ENCODE results near the gene ISCU. TPM values are rescaled to one million over a fixed set of nuclear protein-coding genes. Genes with fewer than 3 reads are reported as not detected.
"Not testable (repeated sequence)": the region's sequence is repeated elsewhere in the genome, so short reads cannot be mapped to it uniquely, and the experiment has no call there.

Gene ISCU
- total RNA-seq, 1 donor from 2014 or later, result 67.9 TPM

DNA sequence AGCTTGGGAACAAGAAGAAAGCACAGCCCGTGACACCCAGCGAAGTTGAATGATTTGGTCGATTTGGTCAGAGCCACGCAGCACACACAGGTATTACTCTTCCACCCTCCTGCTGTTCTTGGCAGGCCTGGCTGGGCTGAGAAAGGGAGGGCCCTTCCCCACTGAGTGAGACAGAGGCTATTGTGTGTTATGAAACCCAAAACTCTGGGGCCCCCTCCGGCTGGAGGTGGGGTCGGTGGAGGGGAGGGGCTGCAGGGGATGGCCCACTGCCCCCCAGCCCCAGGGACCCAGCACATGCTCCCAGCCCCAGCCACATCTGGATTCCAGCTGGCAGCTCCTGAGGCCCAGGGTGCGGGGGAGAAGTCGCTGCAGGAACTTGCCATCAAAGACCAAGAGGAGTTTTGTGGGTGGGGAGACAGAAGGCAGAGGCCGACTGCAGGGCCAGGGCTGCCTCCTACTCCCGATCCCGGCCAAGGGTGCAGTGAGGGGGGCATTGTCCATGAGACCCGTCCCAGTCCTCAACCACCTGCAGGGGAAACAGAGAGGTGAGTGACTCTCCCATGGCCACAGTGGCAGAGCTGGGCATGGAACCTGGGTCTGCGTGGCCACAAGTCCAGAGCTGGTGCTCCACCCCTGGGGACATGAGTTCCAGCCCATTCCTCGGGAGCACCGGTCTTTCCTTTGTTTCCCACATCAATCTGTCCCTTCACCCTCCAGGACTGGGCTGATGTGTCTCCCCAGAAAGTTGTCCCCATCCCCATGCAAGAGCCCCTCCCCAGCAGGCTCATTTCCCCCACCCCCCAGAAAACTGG is 26.8 kb downstream of the ISCU start:
- no peak for DNase-seq (ENCODE audit: low read depth in 2 of 2)

DNA sequence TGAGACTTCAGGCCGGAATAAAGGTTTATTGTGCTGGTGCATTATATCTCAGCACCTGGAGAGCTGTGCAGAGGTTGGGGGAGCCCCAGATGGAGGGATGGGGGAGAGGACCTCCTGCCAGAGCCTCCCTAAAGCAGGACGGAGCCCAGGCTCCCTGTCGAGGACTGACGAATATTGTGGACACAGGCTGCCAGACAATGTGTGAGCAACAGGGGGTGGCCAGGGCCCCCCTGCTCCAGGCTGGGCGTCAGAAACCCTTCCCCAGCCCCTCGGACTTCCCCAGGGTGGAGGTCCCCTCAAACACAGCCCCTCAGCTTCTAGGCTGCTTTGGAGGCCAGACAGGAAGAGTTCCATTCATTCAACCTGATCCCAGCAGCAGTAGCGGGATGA is 27.4 kb downstream of the ISCU start:
- no peak for DNase-seq (ENCODE audit: low read depth in 2 of 2)

DNA sequence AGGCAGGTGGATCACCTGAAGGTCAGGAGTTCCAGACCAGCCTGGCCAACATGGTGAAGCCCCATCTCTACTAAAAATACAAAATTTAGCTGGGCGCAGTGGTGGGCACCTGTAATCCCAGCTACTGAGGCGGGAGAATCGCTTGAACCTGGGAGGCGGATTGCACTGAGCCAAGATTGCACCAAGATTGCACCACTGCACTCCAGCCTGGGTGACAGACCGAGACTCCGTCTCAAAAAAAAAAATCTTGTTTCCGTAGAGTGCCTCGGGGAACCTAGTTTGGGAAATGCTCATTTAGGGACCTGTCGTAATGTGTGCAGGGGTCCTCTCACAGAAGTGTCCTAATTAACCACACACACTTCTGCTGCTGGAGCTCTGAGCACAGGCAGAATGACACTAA is 28.1 kb downstream of the ISCU start:
- not testable (repeated sequence) for DNase-seq (ENCODE audit: low read depth in 2 of 2)

DNA sequence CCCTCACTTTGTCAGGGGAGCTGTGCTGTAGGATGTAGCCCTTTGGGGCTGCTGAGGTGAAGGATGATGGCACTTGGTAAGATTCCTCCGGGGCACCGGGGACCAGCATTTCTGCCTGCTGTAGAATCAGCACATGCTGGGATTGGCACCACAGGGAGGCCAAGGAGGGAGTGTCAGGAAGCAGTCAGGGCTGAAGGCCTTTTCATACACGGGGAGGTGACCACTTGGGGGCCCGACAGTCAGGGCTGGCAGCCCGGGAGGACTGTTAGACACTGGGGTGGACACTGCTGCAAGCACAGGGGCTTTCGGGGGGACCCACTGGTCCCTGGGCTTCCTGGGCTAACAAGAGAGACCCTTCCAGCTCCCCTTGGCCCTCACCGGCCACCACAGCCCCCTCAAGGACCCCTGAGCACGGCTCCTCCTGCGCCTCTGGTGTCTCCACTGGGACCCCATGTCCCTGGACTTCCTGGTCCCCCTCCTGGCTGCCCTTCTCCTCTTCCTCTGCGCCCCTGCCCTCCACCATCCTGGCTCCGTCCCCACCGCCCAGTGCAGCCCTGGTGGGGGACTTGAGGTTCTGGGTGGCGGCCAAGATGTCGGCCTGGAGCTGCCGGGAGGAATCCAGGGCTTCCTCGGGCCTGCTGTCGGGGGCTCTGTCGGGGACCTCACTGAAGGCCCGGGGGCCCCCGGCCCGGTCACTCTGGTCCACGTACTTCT is 29.0 kb downstream of the ISCU start:
- no peak for DNase-seq (ENCODE audit: low read depth in 2 of 2)

DNA sequence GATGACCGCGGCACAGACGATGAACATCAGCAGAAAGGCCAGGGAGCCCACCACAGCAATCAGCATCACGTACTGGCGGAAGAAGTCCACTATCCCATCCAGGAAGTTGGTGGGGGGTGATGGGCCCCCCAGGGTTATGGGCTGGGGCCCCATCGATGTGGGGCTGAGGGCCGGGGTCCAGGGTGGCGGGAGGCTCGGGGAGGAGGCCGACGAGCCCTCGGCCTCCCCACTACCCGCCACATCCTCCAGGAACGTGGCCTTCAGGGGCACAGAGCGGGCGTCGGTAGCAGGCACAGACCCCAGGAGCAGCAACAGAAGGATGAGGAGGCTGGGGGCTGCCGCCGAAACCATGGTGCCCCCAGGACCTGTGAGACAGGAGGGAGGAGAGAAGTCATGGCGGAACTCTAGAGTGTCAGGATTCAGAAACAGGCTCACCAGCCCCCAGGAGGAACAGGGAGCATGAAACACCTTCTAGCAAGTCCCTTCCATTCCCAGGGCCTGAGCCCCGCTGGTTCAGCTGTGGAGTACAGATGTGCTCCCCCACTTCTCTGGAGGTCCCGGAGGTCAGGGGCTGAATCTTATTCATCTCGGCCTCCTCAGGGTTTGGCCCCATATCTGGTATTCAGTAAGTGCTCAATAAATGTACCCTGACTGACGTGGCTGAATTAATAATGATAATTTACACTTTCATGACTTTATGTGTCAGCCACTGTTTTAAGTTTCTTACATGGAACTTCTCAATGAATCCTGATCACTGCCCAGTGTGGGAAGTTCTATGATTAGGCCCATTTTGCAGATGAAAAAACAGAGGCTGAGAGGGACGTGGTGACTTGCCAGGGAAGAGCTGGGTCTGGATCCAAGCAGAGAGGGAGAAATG is 29.9 kb downstream of the ISCU start:
- no peak for DNase-seq (ENCODE audit: low read depth in 2 of 2)

DNA sequence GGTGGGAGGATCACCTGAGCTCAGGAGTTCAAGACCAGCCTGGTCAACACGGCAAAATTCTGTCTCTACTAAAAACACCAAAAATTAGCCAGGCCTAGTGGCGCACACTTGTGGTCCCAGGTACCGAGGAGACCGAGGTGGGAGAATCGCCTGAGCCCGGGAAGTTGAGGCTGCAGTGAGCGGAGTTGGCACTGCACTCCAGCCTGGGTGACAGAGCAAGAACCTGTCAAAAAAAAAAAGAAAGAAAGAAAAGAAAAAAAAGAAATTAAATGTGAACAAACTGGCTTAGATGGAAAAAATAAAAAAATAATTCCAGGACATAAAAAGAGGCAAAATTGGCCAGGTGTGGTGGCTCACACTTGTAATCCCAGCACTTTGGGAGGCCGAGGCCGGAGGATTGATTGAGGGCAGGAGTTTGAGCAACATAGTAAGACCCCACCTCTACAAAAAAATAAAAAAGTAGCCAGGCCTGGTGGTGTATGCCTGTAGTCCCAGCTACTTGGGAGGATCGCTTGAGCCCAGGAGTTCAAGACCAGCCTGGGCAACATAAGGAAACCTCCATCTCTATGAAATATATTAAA is 32.0 kb downstream of the ISCU start:
- DNase-seq (ENCODE audit: low read depth in 2 of 2), result no peak

DNA sequence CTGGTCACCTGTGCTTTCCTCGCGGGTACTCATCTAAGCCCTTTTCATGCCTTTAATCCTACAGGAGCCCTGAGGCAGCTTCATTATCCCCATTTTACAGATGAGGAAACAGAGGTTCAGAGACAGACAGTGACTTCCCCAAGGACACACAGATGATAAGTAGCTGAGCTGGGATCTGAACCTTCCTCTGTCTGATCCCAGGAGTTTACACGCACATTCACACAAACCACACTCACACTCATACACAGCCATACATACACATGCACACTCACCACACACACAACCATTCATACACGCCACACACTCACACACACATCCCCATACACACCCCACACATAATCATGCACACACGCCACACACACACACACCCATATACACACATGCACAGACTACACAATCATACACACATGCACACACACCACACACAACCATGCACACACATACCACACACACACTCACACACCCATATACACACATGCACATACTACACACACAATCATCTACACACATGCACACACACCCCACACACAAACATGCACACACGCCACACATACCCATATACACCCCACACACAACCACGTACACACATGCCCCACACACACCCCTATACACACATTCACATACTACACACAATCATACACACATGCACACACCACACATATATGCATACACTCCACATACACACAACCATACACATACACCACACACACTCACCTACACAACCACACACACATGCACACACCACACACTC is 32.7 kb downstream of the ISCU start:
- no peak for DNase-seq (ENCODE audit: low read depth in 2 of 2)

DNA sequence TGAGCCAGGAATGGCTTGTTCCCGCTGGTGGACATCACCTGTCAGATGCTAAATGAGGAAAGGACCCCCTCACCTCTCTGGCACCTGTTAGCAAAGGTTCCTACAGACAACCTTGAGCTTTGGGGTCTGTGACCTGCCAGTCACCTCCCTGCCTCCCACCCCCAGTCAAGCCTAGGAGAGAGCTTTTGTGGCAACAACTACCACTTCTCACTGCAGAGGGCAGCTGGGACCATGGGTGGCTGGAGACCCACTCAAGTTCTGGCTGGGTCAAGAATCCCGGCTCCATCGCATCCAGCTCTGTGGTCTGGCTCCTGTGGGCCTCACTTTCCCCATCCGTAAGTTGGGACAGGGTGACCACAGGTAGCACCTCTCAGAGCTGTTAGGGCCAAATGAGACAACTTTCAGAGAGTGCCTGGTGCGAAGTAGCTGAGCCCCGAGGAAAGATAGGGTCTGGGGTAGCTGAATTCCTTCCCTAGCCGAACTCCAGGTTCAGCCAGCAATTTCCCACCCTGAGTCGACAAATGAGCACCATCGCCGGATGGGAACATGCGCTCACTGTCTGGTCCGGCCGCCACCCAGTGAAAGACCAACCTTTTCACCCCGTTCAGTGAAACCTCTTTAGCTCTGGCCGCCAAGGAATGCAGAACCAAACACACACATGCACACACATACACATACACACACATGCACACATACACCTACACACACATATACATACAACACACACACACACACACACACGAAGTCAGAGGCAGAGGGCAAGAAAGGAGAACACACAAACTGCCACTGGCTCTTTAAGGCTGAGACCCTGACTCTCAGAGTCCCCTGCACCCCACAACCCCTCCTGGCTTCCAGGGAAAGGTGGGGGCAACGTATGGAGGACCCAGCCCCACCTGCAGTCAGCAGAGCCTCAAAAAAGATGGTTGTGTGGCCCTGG is 33.6 kb downstream of the ISCU start:
- no peak for DNase-seq (ENCODE audit: low read depth in 2 of 2)

DNA sequence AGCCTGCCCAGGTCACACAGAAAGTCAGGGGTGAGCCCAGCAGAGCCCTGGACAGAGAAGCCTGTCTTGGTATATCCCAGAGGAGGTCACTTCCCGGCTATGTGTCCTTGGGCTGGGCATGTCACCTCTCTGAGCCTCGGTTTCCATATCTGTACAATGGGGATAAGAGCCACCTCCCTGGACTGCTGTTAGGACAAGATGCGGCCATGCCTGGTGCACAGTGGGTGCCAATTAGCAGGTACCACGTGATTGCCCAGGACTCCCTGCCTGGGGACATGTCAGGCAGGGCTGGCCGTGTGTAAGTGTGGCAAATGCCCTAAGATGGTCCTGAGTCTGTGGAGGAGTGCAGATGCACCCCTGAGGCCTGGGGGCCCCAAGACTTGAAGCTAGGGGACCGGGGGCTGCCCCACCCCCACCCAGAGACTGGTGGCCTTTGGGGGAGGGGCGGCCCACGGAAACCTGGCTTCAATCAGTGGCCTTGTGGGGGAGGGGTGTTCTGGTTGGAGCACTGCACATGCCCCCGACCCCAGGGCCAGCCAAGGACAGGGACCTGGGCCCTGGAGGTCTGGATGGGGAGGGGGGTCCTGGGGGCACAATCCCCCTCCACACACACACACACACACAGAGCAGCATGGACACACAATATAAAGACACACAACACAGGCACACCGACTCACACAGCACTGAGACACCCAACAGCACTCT is 34.6 kb downstream of the ISCU start:
- no peak for DNase-seq (ENCODE audit: low read depth in 2 of 2)

DNA sequence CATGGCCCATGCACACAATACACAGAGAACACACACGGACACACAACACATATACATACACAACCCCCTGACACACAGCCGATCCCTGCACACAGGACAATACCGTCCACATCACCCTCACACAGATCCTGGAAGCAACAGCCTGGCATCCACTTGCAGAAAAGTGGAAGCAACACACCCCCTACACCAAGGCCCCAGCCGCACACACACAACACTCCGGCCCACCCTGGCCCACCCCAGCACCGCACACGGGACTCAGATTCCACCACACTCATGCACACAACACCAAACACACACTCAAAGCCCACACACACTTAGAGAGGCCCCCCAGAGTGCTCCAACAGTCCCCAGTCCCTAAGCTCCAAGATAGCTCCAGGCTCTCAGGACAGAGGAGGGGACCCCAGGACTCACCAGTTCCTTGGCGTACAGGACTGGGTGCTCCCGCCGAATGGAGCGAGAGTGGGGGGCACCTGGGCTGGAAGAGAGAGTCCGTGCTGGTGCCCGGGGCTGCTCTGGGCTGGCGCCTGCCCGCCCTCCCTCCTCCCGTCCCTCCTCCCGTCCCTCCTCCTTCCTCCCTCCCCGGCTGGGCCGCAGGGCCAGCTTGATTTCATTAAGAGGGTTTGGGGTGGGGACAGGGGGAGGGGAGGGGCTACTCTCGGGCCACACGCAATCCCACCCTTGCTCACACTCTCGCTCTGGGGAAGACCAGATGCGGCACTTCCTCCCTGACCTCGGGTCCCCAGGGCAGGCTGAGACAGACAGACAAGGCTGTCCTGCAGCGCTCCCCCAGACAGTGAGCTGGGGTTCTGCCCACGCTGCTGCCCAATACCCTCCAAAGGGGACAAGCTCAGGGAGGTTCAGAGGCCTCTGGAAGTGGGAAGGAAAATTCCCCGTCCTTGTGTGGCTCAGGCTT is 35.4 kb downstream of the ISCU start, which contains the start of gene TMEM119:
Gene TMEM119 (minus strand): TSS at position 526 of the 913 bp plus-strand sequence. CDS start 5,701 bp downstream, outside the sequence.
- DNase-seq (ENCODE audit: low read depth in 2 of 2), result no peak

DNA sequence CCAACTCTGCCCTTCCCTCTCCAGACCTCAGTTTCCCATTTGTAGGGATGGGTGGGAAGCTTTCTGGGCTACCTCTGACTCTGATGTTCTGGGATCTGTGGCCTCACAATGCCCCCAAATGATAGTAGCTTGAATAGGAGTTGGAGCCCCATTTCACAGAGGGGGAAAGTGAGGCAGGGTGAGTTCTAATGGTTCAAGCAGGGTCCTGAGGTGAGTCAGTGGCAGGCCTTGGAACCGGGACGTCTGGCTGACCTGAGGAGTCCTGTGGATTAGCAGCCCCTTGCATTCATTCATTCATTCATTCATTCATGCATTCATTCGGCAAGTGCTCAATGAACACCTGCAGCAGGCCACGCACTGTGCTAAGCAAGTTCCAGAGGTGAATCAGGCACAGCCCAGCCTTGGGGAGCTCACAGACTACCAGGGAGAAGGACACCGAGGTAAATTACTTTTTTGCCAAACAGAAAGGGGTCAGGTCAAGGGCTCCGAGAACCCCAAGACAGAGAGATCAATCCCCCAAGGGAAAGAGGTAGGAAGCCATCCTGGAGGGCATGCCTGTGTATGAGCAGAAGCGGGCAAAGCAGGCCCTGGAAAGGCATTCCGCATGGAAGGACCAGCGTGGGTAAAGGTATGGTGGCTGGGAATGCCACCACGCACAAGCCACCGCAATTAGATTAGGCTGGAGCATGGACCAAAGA is 36.3 kb downstream of the ISCU start:
- no peak for DNase-seq (ENCODE audit: low read depth in 2 of 2)

DNA sequence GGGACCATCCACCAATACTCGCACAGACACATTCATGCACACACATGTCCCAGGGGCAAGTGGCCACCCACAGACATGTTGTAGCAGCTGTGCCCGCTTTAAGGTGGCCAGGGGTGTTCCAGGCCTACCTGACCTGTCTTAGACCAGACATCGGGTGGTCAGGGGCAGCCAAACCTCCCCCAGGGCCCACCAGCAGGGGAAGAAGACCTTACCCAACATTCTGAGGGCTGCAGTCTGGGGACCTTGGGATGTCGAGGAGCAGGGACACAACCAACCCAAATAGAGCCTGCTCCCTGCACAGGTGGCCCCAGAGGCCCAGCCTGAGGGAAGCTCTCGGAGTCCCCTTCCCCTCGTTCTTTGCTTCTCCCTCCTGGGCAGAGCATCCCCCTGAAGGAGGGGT is 37.1 kb downstream of the ISCU start:
- no peak for DNase-seq (ENCODE audit: low read depth in 2 of 2)

DNA sequence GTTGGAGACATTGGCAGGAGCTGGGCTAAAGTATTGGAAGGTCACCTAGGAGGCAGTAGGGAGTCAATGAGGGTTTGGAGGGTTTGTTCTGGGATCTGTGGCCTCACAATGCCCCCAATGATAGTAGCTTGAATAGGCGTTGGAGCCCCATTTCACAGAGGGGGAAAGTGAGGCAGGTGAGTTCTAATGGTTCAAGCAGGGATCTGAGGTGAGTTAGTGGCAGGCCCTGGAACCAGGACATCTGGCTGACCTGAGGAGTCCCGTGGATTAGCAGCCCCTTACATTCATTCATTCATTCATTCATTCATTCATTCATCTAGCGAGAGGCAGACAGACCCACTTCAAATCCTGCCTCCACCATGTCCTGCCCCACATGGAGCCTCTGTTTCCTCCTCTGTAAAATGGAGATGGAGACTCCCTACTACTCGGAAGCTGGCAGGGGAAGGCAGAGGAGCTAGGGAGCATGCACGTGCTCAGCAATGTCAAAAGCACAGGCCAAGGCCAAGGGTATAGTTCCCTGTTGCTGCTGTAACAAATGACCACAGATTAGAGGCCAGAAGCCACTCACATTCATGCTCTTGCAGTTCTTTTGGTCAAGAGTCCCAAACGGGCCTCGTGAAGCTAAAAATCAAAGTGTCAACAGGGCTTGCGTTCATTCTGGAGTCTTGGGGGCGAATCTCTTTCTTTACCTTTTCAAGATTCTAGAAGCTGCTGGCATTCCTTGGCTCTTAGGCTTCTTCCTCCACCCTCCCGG is 37.7 kb downstream of the ISCU start:
- no peak for DNase-seq (ENCODE audit: low read depth in 2 of 2)

DNA sequence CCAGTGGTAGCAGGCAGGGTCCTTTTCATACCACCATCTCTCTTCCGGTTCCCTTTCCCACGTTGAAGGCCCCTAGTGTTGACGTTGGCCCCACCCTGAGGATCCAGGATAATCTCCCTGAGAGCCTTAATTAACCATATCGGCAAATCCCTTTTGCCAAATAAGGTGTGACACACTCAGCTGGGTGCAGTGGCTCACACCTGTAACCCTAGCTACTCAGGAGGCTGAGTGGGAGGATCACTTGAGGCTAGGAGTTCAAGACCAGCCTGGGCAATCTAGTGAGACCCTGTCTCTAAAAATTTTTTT is 38.3 kb downstream of the ISCU start:
- DNase-seq (ENCODE audit: low read depth in 2 of 2), result no peak

DNA sequence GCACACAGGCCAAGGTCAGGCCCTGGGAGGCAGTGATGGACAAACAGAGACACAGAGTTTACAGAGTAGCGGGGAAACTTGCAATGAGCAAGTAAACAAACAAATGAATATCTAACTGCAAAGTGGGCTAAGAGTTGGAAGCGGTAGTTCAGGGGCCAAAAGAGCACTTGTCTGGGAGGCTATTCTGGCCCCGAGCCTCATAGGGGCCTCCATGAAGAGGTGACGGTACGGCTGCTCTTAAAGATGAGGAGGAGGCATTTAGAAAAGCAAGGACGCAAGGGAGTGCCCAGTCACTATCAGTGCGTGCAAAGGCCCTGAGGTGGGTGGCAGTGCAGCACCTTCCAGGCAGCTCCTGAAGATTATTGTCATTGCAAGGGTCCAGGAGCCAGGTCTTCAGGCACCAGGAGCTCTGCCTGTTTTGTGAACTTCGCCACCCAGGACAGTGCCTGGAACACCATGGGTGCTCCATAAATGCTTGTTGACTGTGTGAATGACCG is 39.9 kb downstream of the ISCU start:
- no peak for DNase-seq (ENCODE audit: low read depth in 2 of 2)

DNA sequence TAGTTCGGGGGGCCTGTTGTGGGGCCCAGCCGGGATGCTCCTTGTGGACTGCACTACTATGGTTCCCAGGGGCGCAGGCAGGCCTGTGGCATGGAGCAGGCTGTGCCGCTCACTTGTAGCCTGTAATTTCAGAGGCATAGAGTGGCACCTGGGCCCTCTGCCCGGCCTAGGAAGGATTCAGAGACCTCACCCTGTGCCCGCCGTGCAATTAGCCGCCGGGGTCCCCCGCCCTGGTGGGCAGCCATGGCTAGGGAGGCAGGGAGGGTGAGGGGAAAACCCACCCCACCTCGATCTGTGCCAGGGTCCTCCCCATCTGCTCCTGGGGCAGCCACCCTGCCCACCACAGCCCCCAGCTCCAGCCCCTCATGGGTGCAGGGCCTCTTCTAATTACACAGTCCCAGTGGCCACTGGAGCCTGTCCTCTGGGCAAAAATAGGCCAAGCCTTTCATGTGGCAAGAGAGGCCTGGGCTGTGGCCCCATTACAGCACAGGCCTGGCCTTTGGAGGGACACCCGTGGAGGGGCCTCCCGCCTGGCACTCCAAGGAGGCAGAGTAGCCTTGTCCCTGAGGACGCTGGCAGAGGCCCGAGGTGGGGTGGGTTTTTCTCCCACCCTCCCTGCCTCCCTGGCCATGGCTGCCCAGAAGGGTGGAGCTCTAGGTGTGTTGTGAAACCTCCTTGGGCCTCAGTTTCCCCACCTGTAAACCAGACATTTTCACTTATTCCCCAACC is 40.7 kb downstream of the ISCU start:
- no peak for DNase-seq (ENCODE audit: low read depth in 2 of 2)
